KMS-11 (cell line): ENCODE data around the gene OTC.

Experiments
- H2AFZ ChIP-seq: fragments of 200-600 bp; sonication (generic); 2 replicates; pipeline ENCODE4 v1.6.1; 2016; ENCODE audit warnings: antibody characterized with exemption, mixed run types, low read depth
- H3K27ac ChIP-seq: fragments of 200-600 bp; sonication (generic); 2 replicates; pipeline ENCODE4 v1.6.1; 2016; ENCODE audit warnings: mild to moderate bottlenecking, mixed run types
- H3K27me3 ChIP-seq: fragments of 200-600 bp; sonication (generic); 2 replicates; pipeline ENCODE4 v1.6.1; 2017; ENCODE audit warnings: mild to moderate bottlenecking, low read depth, mixed run types, moderate library complexity; ENCODE audit not compliant: insufficient read depth
- H3K36me3 ChIP-seq: fragments of 200-600 bp; sonication (generic); 2 replicates; pipeline ENCODE4 v1.6.1; 2017; ENCODE audit warnings: mild to moderate bottlenecking, mixed run types; ENCODE audit not compliant: insufficient read depth
- H3K4me1 ChIP-seq: fragments of 200-600 bp; sonication (generic); 2 replicates; pipeline ENCODE4 v1.6.1; 2016; ENCODE audit warnings: mild to moderate bottlenecking, low read depth, mixed run types; ENCODE audit not compliant: poor library complexity, severe bottlenecking
- H3K4me2 ChIP-seq: fragments of 200-600 bp; sonication (generic); 2 replicates; pipeline ENCODE4 v1.7.0; 2016; ENCODE audit warnings: mild to moderate bottlenecking, mixed run types
- H3K4me3 ChIP-seq: fragments of 200-600 bp; sonication (generic); IDR thresholded peaks from 2 replicates; pipeline ENCODE4 v1.6.1; 2017; ENCODE audit warnings: low read depth, low read length, mixed read lengths; ENCODE audit not compliant: insufficient read depth
- H3K79me2 ChIP-seq: fragments of 200-600 bp; sonication (generic); 2 replicates; pipeline ENCODE4 v1.6.1; 2016; ENCODE audit warnings: low read depth, mixed run types; ENCODE audit not compliant: insufficient read depth
- H3K9ac ChIP-seq: fragments of 200-600 bp; sonication (generic); 2 replicates; pipeline ENCODE4 v1.6.1; 2016; ENCODE audit warnings: mild to moderate bottlenecking, mixed run types
- H4K20me1 ChIP-seq: fragments of 200-600 bp; sonication (generic); 2 replicates; pipeline ENCODE4 v1.6.1; 2016; ENCODE audit warnings: mild to moderate bottlenecking, mixed run types; ENCODE audit not compliant: insufficient read depth
- TF ChIP-seq, protein P1 (sequence below): fragments of 200-600 bp; sonication (generic); conservative IDR thresholded peaks from 2 replicates; pipeline ENCODE4 v1.6.1; 2017; ENCODE audit warnings: low read depth, mild to moderate bottlenecking, antibody characterized with exemption, low read length, moderate library complexity, mixed read lengths

The OTC gene

DNA sequence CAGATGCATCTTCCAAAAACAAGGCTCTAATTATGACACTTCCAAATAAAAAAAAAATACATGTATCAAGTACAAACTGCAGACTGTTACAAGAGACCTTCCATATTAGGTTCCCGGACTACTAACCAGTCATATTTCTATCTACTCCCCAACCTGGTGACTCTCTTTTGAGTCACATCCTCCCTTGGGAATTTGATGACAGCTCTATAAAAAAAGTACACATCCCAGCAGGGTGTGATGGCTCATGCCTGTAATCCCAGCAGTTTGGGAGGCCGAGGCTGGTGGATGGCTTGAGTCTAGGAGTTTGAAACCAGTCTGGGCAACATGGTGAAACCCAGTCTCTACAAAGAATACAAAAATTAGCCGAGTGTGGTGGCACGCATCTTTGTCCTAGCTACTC lies 40.0 kb upstream of the OTC start:
- no peak overlapping the region for H2AFZ ChIP-seq
- no peak overlapping the region for H3K27ac ChIP-seq
- H3K79me2 ChIP-seq = no peaks in the 10 kb centered on the region
- H4K20me1 ChIP-seq = no peaks in the 10 kb centered on the region
- H3K9ac ChIP-seq = no peak overlapping the region
- H3K27me3 ChIP-seq = no peaks in the 10 kb centered on the region
- H3K4me3 ChIP-seq = no peak overlapping the region
- H3K4me1 ChIP-seq = no peaks in the 10 kb centered on the region
- H3K36me3 ChIP-seq = no peaks in the 10 kb centered on the region
- TF ChIP-seq, protein P1, sequence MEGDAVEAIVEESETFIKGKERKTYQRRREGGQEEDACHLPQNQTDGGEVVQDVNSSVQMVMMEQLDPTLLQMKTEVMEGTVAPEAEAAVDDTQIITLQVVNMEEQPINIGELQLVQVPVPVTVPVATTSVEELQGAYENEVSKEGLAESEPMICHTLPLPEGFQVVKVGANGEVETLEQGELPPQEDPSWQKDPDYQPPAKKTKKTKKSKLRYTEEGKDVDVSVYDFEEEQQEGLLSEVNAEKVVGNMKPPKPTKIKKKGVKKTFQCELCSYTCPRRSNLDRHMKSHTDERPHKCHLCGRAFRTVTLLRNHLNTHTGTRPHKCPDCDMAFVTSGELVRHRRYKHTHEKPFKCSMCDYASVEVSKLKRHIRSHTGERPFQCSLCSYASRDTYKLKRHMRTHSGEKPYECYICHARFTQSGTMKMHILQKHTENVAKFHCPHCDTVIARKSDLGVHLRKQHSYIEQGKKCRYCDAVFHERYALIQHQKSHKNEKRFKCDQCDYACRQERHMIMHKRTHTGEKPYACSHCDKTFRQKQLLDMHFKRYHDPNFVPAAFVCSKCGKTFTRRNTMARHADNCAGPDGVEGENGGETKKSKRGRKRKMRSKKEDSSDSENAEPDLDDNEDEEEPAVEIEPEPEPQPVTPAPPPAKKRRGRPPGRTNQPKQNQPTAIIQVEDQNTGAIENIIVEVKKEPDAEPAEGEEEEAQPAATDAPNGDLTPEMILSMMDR = no peak
- no peak overlapping the region for H3K4me2 ChIP-seq

DNA sequence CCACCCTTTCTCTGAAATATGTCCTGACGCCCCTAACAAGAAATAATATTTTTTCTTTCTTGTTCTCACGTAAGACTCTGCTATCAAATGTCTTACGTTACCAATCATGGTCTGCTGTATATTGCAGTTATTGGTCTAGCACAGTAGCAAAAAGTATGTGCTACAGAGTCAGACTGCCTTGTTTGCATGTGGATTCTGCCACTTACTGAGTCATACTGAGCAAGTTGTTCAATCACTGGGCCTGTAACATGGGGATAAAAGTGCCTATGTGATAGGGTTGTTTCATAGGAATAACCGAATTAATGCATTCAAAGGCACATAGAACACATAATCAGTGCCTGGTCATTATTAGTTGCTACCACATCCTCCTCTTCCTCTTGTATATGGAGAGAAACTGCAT lies 39.2 kb upstream of the OTC start:
- no peak overlapping the region for H3K27ac ChIP-seq
- H2AFZ ChIP-seq = no peak overlapping the region
- H3K4me2 ChIP-seq = no peak overlapping the region

DNA sequence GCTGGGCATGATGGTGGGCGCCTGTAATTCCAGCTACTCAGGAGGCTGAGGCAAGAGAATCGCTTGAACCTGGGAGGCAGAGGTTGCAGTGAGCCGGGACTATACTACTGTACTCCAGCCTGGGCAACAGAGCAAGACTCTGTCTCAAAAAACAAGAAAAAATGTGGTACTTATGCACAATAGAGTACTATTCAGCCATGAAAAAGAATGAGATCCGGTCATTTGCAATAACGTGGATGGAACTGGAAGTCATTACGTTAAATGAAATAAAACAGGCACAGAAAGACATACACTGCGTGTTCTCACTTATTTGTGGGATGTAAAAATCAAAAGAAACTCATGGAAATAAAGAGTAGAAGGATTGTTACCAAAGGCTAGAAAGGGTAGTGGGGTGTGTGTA lies 37.2 kb upstream of the OTC start:
- Histone ChIP-seq H3K4me3 (no peak overlapping the region), H3K36me3 (no peaks in the 10 kb centered on the region), H3K27ac (no peak overlapping the region), H3K9ac (no peak overlapping the region), H3K79me2 (no peaks in the 10 kb centered on the region), H3K27me3 (no peaks in the 10 kb centered on the region), H3K4me1 (no peaks in the 10 kb centered on the region), H2AFZ (no peak overlapping the region), H4K20me1 (no peaks in the 10 kb centered on the region), H3K4me2 (no peak overlapping the region)
- TF ChIP-seq, protein P1 = no peak

More for the DNA sequence above, 39.2 kb upstream of the OTC start:
- Histone ChIP-seq H3K9ac (no peak overlapping the region), H3K27me3 (no peaks in the 10 kb centered on the region), H4K20me1 (no peaks in the 10 kb centered on the region), H3K79me2 (no peaks in the 10 kb centered on the region), H3K4me3 (no peak overlapping the region), H3K36me3 (no peaks in the 10 kb centered on the region), H3K4me1 (no peaks in the 10 kb centered on the region)
- TF ChIP-seq, protein P1 = no peak

DNA sequence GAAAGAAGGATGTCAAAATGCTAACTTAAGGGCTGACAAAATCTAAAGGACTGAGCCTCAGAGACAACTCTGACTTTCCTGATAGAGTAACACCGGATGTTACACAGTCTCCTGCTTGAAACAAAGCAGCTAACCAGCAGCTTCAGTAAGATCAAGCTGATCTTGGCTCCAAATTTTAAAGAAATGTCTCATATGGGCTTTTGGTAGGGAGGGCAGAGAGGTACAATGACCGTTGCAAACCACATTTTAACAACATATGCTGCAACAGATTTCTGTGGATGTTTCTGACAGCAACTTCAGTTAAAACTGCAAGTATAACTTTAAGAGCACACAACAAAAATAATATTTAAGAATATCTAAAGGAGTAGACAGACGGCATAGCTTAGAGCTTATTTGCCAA lies 34.2 kb upstream of the OTC start:
- Histone ChIP-seq H3K4me1 (no peaks in the 10 kb centered on the region), H3K9ac (no peak overlapping the region), H3K4me2 (no peak overlapping the region), H3K4me3 (no peak overlapping the region), H3K27ac (no peak overlapping the region), H2AFZ (no peak overlapping the region), H3K36me3 (no peaks in the 10 kb centered on the region), H3K27me3 (no peaks in the 10 kb centered on the region), H3K79me2 (no peaks in the 10 kb centered on the region), H4K20me1 (no peaks in the 10 kb centered on the region)
- TF ChIP-seq, protein P1 = no peak
